Astrocyte (in vitro differentiated cells and primary cell): Measurements from ENCODE around the gene FBXW7. TPM values are rescaled to one million over a fixed set of nuclear protein-coding genes. Genes with fewer than 3 reads are reported as not detected.

Experiments used
- DNase-seq: peaks from one replicate; pipeline ENCODE4 v3.0.0-alpha.2; 2010; ENCODE audit warnings: low read depth
- FAIRE-seq: peaks from 2 replicates; lab custom pipeline; 2011; peaks lifted over from hg19 to GRCh38; lab: Jason Lieb, UNC
- H2AFZ ChIP-seq: 2 replicates; pipeline ENCODE4 v1.6.0; 2012; ENCODE audit warnings: low read depth, low read length, inconsistent platforms
- H3K27ac ChIP-seq: 2 replicates; pipeline ENCODE4 v1.5.1; 2011; ENCODE audit warnings: low read depth, low read length, inconsistent platforms
- H3K27me3 ChIP-seq: 2 replicates; pipeline ENCODE4 v1.6.0; 2011; ENCODE audit warnings: low read length, inconsistent platforms; ENCODE audit not compliant: insufficient read depth
- H3K36me3 ChIP-seq: 2 replicates; pipeline ENCODE4 v1.5.1; 2011; ENCODE audit warnings: low read length, inconsistent platforms; ENCODE audit not compliant: insufficient read depth
- H3K4me1 ChIP-seq: 2 replicates; pipeline ENCODE4 v1.5.1; 2011; ENCODE audit warnings: low read length, inconsistent platforms; ENCODE audit not compliant: insufficient read depth
- H3K4me2 ChIP-seq: 2 replicates; pipeline ENCODE4 v1.6.0; 2012; ENCODE audit warnings: low read length, inconsistent platforms
- H3K4me3 ChIP-seq: 2 replicates; pipeline ENCODE4 v1.5.1; 2011; ENCODE audit warnings: low read depth, mild to moderate bottlenecking, low read length, inconsistent platforms; ENCODE audit not compliant: insufficient read depth
- H3K79me2 ChIP-seq: 2 replicates; pipeline ENCODE4 v1.6.0; 2012; ENCODE audit warnings: mild to moderate bottlenecking, low read length, inconsistent platforms; ENCODE audit not compliant: insufficient read depth
- H3K9ac ChIP-seq: 2 replicates; pipeline ENCODE4 v1.6.0; 2012; ENCODE audit warnings: mild to moderate bottlenecking, low read length, inconsistent platforms
- H3K9me3 ChIP-seq: 2 replicates; pipeline ENCODE4 v1.5.1; 2012; ENCODE audit warnings: low read depth, mild to moderate bottlenecking, low read length, inconsistent platforms; ENCODE audit not compliant: insufficient read depth
- H4K20me1 ChIP-seq: 2 replicates; pipeline ENCODE4 v1.6.0; 2012; ENCODE audit warnings: low read length, inconsistent platforms; ENCODE audit not compliant: insufficient read depth
- H3K27ac Mint-ChIP-seq: one replicate; pipeline ENCODE4 v1.8.0; 2021; ENCODE audit warnings: mild to moderate bottlenecking, mixed read lengths; ENCODE audit not compliant: unreplicated experiment
- H3K27me3 Mint-ChIP-seq: one replicate; pipeline ENCODE4 v1.8.0; 2021; ENCODE audit warnings: low read depth, mixed read lengths; ENCODE audit not compliant: unreplicated experiment
- H3K36me3 Mint-ChIP-seq: one replicate; pipeline ENCODE4 v1.8.0; 2021; ENCODE audit warnings: low read depth, mixed read lengths; ENCODE audit not compliant: unreplicated experiment
- H3K4me1 Mint-ChIP-seq: one replicate; pipeline ENCODE4 v1.8.0; 2021; ENCODE audit warnings: low read depth, mixed read lengths; ENCODE audit not compliant: unreplicated experiment
- H3K4me3 Mint-ChIP-seq: one replicate; pipeline ENCODE4 v1.8.0; 2021; ENCODE audit warnings: mild to moderate bottlenecking, moderate library complexity, mixed read lengths; ENCODE audit not compliant: unreplicated experiment
- H3K9me3 Mint-ChIP-seq: one replicate; pipeline ENCODE4 v1.8.0; 2021; ENCODE audit warnings: mild to moderate bottlenecking, mixed read lengths; ENCODE audit not compliant: unreplicated experiment
- CTCF ChIP-seq: IDR thresholded peaks from 2 replicates; pipeline ENCODE4 v1.5.1; 2011; ENCODE audit warnings: low read depth, mild to moderate bottlenecking, inconsistent platforms, low read length, moderate library complexity; ENCODE audit not compliant: insufficient read depth
- EZH2 ChIP-seq: IDR thresholded peaks from 2 replicates; pipeline ENCODE4 v1.6.1; 2012; ENCODE audit warnings: mild to moderate bottlenecking, low read length, inconsistent platforms; ENCODE audit not compliant: insufficient read depth
- total RNA-seq: library from RNA; stranded (reverse); gene quantifications from 2 replicates; pipeline ENCODE4 v1.2.1, GENCODE V29; 2021

Gene FBXW7
- total RNA-seq, 1 donor from 2014 or later, result 34.7 TPM

DNA sequence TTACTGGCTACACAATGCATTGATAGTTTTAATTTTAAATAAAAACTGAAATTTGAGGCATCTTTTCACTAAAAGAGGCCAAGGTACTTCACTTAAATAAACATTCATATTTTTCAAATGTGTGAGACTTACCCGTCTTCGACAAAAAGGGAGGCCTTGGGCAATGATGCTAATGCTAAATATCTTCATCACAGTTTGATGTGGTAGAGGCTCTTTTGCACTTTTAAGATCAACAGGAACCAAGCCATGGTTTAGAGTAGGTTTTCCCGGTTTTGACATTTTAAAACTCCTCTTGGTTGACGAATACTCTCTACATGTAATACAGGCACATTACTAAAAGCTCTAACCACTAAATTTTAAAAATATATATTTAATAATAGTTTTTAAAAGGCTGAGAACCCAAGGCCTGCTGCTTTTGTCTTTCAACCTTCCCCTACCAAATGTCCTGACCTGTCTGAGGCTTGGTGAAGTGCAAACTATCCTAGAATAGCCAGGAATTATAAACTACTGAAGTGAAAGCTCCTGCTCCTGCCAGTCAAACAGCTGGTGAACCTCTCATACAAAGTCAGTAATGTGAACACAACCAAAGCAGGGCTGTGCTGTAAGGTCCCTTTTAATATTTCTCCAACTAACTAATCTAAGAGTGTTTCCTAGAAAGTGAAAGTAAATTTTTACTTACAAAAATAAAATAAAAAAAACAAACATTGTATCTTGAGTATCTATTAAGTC, 153.7 kb downstream of the FBXW7 start:
- Histone ChIP-seq H3K27me3 (no peaks in the 10 kb centered on the region), H3K4me2 (no peak overlapping the region), H3K27ac (no peak overlapping the region), H3K9ac (no peak overlapping the region), H2AFZ (no peak overlapping the region), H3K36me3 (no peaks in the 10 kb centered on the region), H3K79me2 (peaks cover 11% of the 10 kb centered on the region), H3K4me1 (peaks cover 2% of the 10 kb centered on the region), H3K4me3 (no peak overlapping the region), H4K20me1 (peaks cover 3% of the 10 kb centered on the region), H3K9me3 (no peaks in the 10 kb centered on the region)
- Mint-ChIP-seq H3K36me3 (peaks cover 2% of the 10 kb centered on the region), H3K27me3 (no peaks in the 10 kb centered on the region), H3K9me3 (no peaks in the 10 kb centered on the region), H3K4me3 (no peak overlapping the region), H3K4me1 (peaks cover 5% of the 10 kb centered on the region), H3K27ac (no peak overlapping the region)
- DNase-seq (no peak), FAIRE-seq (no peak)
- TF ChIP-seq EZH2 (no peak), CTCF (no peak)

GRCh38 chr4:152380919-152381318, 155.0 kb downstream of the FBXW7 start:
- H3K4me1 ChIP-seq, result peaks cover 2% of the 10 kb centered on the region
- H3K27me3 ChIP-seq, result no peaks in the 10 kb centered on the region
- H4K20me1 ChIP-seq, result peaks cover 3% of the 10 kb centered on the region
- no peak overlapping the region for H3K4me3 ChIP-seq
- no peak overlapping the region for H3K27ac ChIP-seq
- TF ChIP-seq EZH2 (no peak), CTCF (no peak)
- H3K9me3 Mint-ChIP-seq, result no peaks in the 10 kb centered on the region
- no peak overlapping the region for H3K9ac ChIP-seq
- no peaks in the 10 kb centered on the region for H3K9me3 ChIP-seq
- H3K36me3 ChIP-seq, result no peaks in the 10 kb centered on the region
- FAIRE-seq (no peak), DNase-seq (no peak)
- peaks cover 2% of the 10 kb centered on the region for H3K36me3 Mint-ChIP-seq
- H3K27ac Mint-ChIP-seq, result no peak overlapping the region
- no peak overlapping the region for H2AFZ ChIP-seq
- H3K4me3 Mint-ChIP-seq, result no peak overlapping the region
- H3K27me3 Mint-ChIP-seq, result no peaks in the 10 kb centered on the region
- peaks cover 11% of the 10 kb centered on the region for H3K79me2 ChIP-seq
- H3K4me1 Mint-ChIP-seq, result peaks cover 5% of the 10 kb centered on the region
- no peak overlapping the region for H3K4me2 ChIP-seq

DNA sequence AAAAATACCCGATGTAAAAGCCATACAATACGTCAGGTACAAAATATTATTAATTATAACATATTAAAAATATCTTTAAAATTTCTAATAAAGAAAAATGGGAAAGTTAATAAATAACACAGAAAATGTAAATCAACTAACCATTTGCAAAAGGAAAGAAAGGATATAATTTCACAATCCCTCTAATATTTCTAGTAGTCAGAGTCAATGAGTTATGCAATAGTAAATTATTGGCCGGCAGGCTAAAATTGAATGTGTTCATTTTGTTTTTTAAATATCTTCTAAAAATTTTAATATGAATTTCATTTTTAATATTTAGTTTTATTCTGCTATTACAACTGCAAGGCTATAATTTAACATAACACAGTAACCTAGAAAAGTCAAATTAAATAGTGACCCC, 155.7 kb downstream of the FBXW7 start:
- Histone ChIP-seq H3K4me2 (no peak overlapping the region), H3K9ac (no peak overlapping the region), H3K79me2 (peaks cover 11% of the 10 kb centered on the region)

More for the DNA sequence above, 155.7 kb downstream of the FBXW7 start:
- Mint-ChIP-seq H3K9me3 (no peaks in the 10 kb centered on the region), H3K36me3 (peaks cover 2% of the 10 kb centered on the region), H3K27me3 (no peaks in the 10 kb centered on the region), H3K4me3 (no peak overlapping the region), H3K4me1 (peaks cover 5% of the 10 kb centered on the region), H3K27ac (no peak overlapping the region)
- Histone ChIP-seq H3K9me3 (no peaks in the 10 kb centered on the region), H2AFZ (no peak overlapping the region), H3K36me3 (no peaks in the 10 kb centered on the region), H3K27me3 (no peaks in the 10 kb centered on the region), H3K4me1 (peaks cover 2% of the 10 kb centered on the region), H3K4me3 (no peak overlapping the region), H4K20me1 (peaks cover 3% of the 10 kb centered on the region), H3K27ac (no peak overlapping the region)
- TF ChIP-seq CTCF (no peak), EZH2 (no peak)
- no peak for DNase-seq
- no peak for FAIRE-seq
